HEK293T (cell line): Measurements from ENCODE around the gene SLC25A51.

Experiments
- ARNT ChIP-seq: fragments of 450-650 bp; IDR thresholded peaks from 2 replicates; pipeline ENCODE4 v1.6.1; 2017; ENCODE audit warnings: mild to moderate bottlenecking
- BHLHE40 ChIP-seq: fragments of 450-650 bp; IDR thresholded peaks from 2 replicates; pipeline ENCODE4 v1.6.1; 2016; ENCODE audit warnings: mild to moderate bottlenecking, moderate library complexity, borderline replicate concordance
- FOXA1 ChIP-seq: fragments of 450-650 bp; IDR thresholded peaks from 2 replicates; pipeline ENCODE4 v1.6.1; 2016; ENCODE audit warnings: mild to moderate bottlenecking
- FOXM1 ChIP-seq: fragments of 450-650 bp; IDR thresholded peaks from 2 replicates; pipeline ENCODE4 v1.6.1; 2017; ENCODE audit warnings: mild to moderate bottlenecking, borderline replicate concordance
- LEF1 ChIP-seq: fragments of 450-650 bp; IDR thresholded peaks from 2 replicates; pipeline ENCODE4 v1.6.1; 2017; ENCODE audit warnings: mild to moderate bottlenecking, borderline replicate concordance
- NFRKB ChIP-seq: fragments of 450-650 bp; IDR thresholded peaks from 2 replicates; pipeline ENCODE4 v1.6.1; 2016; ENCODE audit warnings: mild to moderate bottlenecking, moderate library complexity
- PKNOX1 ChIP-seq: fragments of 450-650 bp; IDR thresholded peaks from 2 replicates; pipeline ENCODE4 v1.6.1; 2016
- SP1 ChIP-seq: fragments of 450-650 bp; IDR thresholded peaks from 2 replicates; pipeline ENCODE4 v1.6.1; 2017
- SUZ12 ChIP-seq: fragments of 450-650 bp; IDR thresholded peaks from 2 replicates; pipeline ENCODE4 v1.6.1; 2016; ENCODE audit warnings: mild to moderate bottlenecking
- ZNF384 ChIP-seq: fragments of 450-650 bp; IDR thresholded peaks from 2 replicates; pipeline ENCODE4 v1.6.1; 2016

- TF ChIP-seq ARNT (no peak), BHLHE40 (no peak), PKNOX1 (no peak), SP1 (no peak), FOXA1 (no peak), SUZ12 (no peak), LEF1 (no peak), ZNF384 (no peak), NFRKB (no peak), FOXM1 (no peak)
These were observed 45.6 kb upstream of the SLC25A51 start for GRCh38 chr9:37949576-37949975.
